ENCODE data around the gene MPIG6B.

DNA sequence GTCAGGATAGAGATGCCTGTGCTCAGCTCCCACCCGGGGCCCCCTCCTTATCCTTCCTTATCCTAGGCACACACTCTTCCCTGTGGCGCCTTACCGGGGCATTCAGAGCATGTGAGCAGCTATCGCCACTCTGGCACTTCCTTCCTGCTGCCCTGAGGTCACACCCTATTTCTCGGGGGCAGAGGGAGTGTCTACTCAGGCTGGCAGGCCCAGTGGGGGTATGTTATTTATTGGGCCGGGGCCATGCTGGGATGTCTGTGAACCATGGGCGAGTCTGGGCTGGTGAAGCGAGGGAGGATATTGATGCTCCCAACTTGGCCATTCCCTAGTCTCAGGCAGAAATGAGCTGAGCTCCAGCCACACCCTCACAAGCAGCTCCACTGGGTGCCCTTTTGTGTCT lies 11.9 kb upstream of the MPIG6B start:
- TF ChIP-seq TAF1 (IDR thresholded peaks at IDR 0.05; ENCODE audit: borderline replicate concordance, low read depth, low read length) = no peak
- TF ChIP-seq POLR2A (IDR thresholded peaks at IDR 0.05; ENCODE audit: low read depth, low read length) = no peak

Measured in GM12892 (cell line).